Activated T-helper 17 cell treated with anti-CD3 and anti-CD28 coated beads, Interleukin-2, amount 50 U/mL, for 72 hours (primary cell): ENCODE results near the gene GLOD4. TPM values are rescaled to one million over a fixed set of nuclear protein-coding genes. Genes with fewer than 3 reads are reported as not detected.

ENCODE experiments used
- ATAC-seq: fragments of 150-1000 bp; cut with Tn5 transposase; replicated peaks from 2 replicates; pipeline ENCODE4 v1.10.0; 2021; ENCODE audit warnings: mild to moderate bottlenecking, moderate library complexity
- H3K27ac Mint-ChIP-seq: one replicate; pipeline ENCODE4 v1.8.0; 2022; ENCODE audit warnings: mixed read lengths
- H3K27me3 Mint-ChIP-seq: one replicate; pipeline ENCODE4 v1.8.0; 2022; ENCODE audit warnings: mixed read lengths
- H3K36me3 Mint-ChIP-seq: one replicate; pipeline ENCODE4 v1.8.0; 2022; ENCODE audit warnings: low read depth, mild to moderate bottlenecking, mixed read lengths
- H3K4me1 Mint-ChIP-seq: one replicate; pipeline ENCODE4 v1.8.0; 2022; ENCODE audit warnings: mixed read lengths
- H3K4me3 Mint-ChIP-seq: one replicate; pipeline ENCODE4 v1.8.0; 2022; ENCODE audit warnings: mild to moderate bottlenecking, mixed read lengths
- H3K9me3 Mint-ChIP-seq: one replicate; pipeline ENCODE4 v1.8.0; 2022; ENCODE audit warnings: mixed read lengths
- total RNA-seq, 2 donors: library from RNA; stranded (reverse); gene quantifications; one replicate each; pipeline ENCODE4 v1.2.3, GENCODE V29; 2022

GLOD4 gene
- total RNA-seq, 2 donors from 2014 or later, result 41.5 to 59.0 TPM

- Mint-ChIP-seq H3K27ac (no peak overlapping the region), H3K36me3 (peaks cover 12% of the 10 kb centered on the region), H3K4me1 (peaks cover 5% of the 10 kb centered on the region), H3K27me3 (peaks cover 3% of the 10 kb centered on the region), H3K9me3 (no peaks in the 10 kb centered on the region), H3K4me3 (no peak overlapping the region)
- peak; percentile 15 for ATAC-seq
These were observed 53.2 kb downstream of the GLOD4 start for GRCh38 chr17:728911-729310.

DNA sequence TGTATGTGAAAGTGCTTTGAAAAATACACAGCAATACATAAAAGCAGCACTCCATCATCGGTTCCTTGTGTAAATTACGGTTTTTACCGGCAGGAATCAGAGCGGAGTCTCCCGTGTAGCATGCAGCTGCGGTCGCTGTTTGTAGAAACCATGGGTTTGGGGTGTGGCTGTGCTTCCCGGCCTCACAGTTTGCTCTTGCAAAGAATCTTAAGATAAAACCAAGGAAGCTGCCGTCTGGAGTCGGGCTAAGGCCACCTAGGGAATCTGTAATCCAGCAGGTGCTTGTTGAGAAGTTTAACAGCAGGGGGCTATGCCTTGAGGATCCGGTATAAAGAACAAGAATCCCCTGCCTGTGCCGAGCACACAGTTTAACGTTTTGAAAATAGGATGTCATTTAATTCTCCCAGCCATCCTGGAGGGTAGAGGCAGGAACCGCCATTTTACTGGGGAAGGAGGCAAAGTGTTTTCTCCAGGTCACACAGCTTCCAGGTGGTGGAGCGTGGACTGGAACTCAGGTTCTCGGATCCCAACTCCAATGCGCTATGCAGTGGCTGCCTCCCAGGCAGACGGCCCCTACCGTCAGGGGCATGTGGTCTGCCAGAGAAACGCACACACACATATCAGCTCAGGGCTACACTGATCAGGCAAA is 55.7 kb downstream of the GLOD4 start:
- Mint-ChIP-seq H3K4me3 (no peak overlapping the region), H3K36me3 (no peaks in the 10 kb centered on the region), H3K9me3 (no peaks in the 10 kb centered on the region), H3K4me1 (no peaks in the 10 kb centered on the region), H3K27me3 (peaks cover 3% of the 10 kb centered on the region), H3K27ac (no peak overlapping the region)
- ATAC-seq, result no peak

DNA sequence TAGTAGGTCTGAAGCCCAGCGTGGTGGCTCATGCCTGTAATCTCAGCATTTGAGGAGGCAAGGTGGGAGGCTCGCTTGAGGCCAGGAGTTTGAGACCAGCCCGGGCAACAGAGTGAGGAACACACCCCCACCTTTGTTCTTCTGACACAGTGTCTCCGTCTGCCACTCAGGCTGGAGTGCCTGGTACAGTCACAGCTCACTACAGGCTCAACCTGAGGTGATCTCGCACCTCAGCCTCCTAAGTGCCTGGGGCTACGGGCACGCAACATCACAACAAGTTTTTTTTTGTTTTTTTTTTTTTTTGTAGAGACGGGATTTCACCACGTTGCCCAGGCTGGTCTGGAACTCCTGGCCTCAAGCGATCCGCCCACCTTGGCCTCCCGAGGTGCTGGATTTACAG is 56.3 kb downstream of the GLOD4 start:
- H3K4me1 Mint-ChIP-seq, result no peaks in the 10 kb centered on the region
- no peak for ATAC-seq
- no peak overlapping the region for H3K4me3 Mint-ChIP-seq
- no peak overlapping the region for H3K27ac Mint-ChIP-seq
- no peaks in the 10 kb centered on the region for H3K9me3 Mint-ChIP-seq
- no peaks in the 10 kb centered on the region for H3K36me3 Mint-ChIP-seq
- peaks cover 3% of the 10 kb centered on the region for H3K27me3 Mint-ChIP-seq

GRCh38 chr17:725084-725483 is 57.0 kb downstream of the GLOD4 start:
- Mint-ChIP-seq H3K9me3 (no peaks in the 10 kb centered on the region), H3K4me3 (no peak overlapping the region), H3K4me1 (no peaks in the 10 kb centered on the region), H3K27me3 (peaks cover 3% of the 10 kb centered on the region), H3K27ac (no peak overlapping the region), H3K36me3 (no peaks in the 10 kb centered on the region)
- ATAC-seq, result no peak

DNA sequence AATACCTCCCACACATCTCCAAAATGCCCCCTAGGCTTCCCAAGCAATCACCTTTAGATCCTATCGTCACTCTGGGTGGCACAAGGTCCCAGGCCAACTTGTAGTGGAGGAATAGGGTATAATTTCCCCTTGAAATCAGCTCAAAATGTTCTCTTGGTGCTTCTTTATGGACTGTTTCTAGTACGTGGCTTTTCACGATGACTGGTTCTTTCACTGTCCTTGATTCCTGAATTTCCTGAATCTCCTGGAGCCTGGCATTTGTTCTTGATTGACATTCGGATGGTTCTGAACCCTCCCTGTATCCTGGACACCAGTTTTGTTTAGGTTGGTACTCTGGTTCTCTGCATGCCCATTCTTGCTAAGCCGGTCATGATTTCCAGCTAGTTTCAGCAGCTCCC is 60.5 kb downstream of the GLOD4 start:
- no peak for ATAC-seq
- H3K27me3 Mint-ChIP-seq, result no peaks in the 10 kb centered on the region
- H3K9me3 Mint-ChIP-seq, result no peaks in the 10 kb centered on the region
- H3K27ac Mint-ChIP-seq, result no peak overlapping the region
- no peaks in the 10 kb centered on the region for H3K4me1 Mint-ChIP-seq
- H3K36me3 Mint-ChIP-seq, result no peaks in the 10 kb centered on the region
- no peak overlapping the region for H3K4me3 Mint-ChIP-seq

GRCh38 chr17:720706-721539 is 61.2 kb downstream of the GLOD4 start:
- Mint-ChIP-seq H3K27ac (no peak overlapping the region), H3K9me3 (no peaks in the 10 kb centered on the region), H3K4me1 (no peaks in the 10 kb centered on the region), H3K27me3 (no peaks in the 10 kb centered on the region), H3K4me3 (no peak overlapping the region), H3K36me3 (no peaks in the 10 kb centered on the region)
- ATAC-seq, result no peak

GRCh38 chr17:718075-718474 is 64.0 kb downstream of the GLOD4 start:
- ATAC-seq, result no peak
- no peaks in the 10 kb centered on the region for H3K36me3 Mint-ChIP-seq

More at GRCh38 chr17:718075-718474, 64.0 kb downstream of the GLOD4 start:
- Mint-ChIP-seq H3K4me1 (no peaks in the 10 kb centered on the region), H3K27me3 (no peaks in the 10 kb centered on the region), H3K4me3 (no peak overlapping the region), H3K9me3 (no peaks in the 10 kb centered on the region), H3K27ac (no peak overlapping the region)

Other genes with a start within 250 kb of the GLOD4 start
- 10 to 100 TPM; 38.3 to 53.3 TPM for gene VPS53, start 67.4 kb downstream of the GLOD4 start, total RNA-seq
- 10 to 100 TPM; 15.0 to 22.0 TPM for gene TLCD3A, start 49.7 kb downstream of the GLOD4 start, total RNA-seq
- 10 to 100 TPM; 40.7 to 54.4 TPM for gene GEMIN4, start 30.0 kb downstream of the GLOD4 start, total RNA-seq
- gene MRM3, start 73 bp upstream of the GLOD4 start, total RNA-seq, result 10 to 100 TPM; 19.9 to 30.0 TPM
- gene NXN, start 197.5 kb upstream of the GLOD4 start, total RNA-seq, result under 1 TPM; 0.37 to 0.95 TPM
- gene TIMM22, start 214.8 kb upstream of the GLOD4 start, total RNA-seq, result 10 to 100 TPM in 1 of 2 donors, 1 to 10 TPM in 1; 6.6 to 12.9 TPM